GM18519 (cell line): Measurements from ENCODE around the gene HPSE2.

Experiments
- ATAC-seq: cut with Tn5 transposase; IDR thresholded peaks from one replicate; pipeline ENCODE4 v1.9.1; 2021; ENCODE audit warnings: mild to moderate bottlenecking, moderate library complexity; ENCODE audit not compliant: unreplicated experiment, low FRiP score

Gene HPSE2

DNA sequence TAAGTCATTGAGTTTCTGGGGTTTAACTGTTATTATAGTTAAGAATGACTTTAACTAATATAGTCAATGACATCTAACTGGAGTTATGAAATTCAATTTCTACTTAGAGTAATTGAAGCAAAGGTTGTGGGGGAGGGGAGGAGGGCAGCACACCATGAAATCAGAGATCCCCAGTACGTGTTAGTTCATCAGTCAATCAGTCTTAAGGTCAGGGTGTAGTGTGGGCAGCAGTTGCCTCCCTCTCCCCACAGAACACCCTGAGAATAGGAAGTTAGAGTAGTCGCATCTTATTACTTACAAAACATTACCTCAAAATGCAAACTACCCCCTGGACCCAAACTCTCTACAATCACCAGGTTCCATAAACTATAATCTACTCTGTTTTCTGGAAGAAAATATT lies 781.9 kb downstream of the HPSE2 start:
- ATAC-seq, result no peak

GRCh38 chr10:98450618-98451017 lies 785.0 kb downstream of the HPSE2 start:
- no peak for ATAC-seq

DNA sequence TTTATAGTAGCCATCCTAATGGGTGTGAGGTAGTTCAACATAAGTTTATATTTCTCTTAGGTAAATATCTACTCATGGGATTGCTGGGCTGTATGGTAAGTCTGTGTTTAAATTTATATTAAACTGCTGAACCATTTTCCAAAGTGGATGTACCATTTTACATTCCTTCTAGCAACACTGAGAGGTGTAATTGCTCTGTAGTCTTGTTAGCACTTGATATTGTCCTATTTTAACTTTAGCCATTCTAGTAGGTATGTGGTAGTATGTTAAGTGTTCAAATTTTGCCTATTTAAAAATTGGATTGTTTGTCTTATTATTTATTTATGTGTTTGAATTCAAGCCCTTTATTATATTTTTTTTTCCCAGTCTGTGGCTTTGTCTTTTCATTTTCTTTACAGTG lies 786.4 kb downstream of the HPSE2 start:
- no peak for ATAC-seq

DNA sequence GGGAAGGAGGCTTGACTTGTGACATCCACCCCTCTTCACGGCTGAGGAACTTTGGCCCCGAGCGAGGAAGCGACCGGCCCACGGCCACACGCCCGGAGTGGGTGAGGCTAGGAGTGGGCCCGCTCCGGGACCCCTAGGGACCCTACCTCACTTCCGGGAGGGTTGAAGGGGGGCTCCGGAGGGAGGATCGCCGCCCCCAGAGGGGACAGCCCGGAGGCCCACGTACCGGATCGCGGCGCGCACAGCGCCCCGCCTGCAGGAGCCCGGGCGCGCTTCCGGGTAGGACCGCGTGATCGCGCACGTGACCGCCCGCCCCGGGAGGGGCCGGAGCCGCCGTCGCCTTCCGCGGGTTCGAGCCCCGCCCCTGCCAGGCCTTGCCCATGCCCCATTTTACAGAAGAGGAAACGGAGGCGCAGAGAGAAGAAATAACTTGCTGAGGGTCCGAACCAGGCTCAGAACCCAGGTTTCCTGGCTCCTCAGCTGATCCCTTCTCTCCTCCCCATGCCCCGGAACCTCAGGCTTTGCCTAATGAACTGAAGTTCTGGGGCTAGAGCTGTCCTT lies 788.9 kb downstream of the HPSE2 start, which contains the start of gene HPS1:
Gene HPS1, minus strand, starts transcription at position 275 of the 561 bp plus-strand sequence. CDS start 3,695 bp downstream, outside the sequence.
- peak; percentile 85 for ATAC-seq

DNA sequence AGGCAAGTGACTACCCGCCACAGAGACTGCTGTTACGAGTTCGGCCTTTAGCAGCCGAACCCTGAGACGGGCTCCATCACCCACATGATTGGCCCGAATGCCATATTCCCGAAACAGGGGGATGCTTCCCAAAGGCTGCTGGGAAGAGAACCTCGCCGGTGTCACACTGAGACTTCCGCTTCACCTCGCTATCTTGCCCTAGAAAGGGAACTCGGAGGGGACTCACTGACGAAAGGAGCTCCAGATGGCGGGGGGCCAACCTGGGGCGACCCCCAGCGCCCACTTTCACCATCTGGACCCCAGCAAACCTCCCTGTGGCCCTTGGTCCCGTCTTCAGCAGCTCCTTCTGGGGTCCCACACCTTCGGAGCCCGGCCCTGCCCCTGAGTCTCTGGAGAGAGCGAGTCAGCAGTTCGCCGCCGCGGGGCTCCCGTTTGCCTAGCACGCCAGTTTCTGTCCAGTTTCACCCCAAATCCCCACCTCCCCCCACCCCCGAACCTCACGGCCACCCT lies 789.4 kb downstream of the HPSE2 start:
- ATAC-seq, result no peak

- no peak for ATAC-seq
Measured at GRCh38 chr10:98445200-98445812, 790.3 kb downstream of the HPSE2 start.

DNA sequence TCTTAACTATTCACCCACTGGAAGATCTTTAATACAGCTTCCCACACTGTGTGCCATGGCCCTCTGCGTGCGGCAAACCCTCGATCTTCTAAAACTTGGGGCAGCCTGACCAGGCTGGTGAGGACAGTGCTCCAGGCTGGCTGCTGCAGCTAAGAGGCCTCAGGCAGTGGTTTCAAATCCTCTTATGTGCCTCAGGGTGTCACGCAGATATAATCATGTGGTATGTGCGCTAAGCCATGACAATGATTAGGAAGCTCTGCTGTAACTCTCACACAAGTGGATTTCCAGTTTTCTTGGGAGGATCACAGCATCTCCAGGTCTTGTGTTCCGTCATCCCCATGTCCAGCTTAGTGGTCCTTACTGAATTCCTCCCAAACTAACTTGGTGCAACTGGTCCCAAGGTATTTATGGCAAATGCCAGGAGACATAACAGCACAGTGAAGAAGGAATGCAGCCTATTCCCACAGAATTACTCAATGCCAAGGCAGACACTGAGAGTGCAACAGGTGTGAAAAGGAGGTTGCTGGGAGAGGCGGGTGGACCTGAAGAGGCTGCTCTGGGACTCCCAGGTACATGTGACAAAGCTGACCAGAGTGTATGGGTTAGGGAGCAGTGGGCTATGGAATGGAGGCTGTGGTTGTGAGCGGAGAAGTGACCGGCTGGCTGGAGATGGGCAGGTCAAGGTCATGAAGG lies 791.2 kb downstream of the HPSE2 start:
- peak; percentile 28 for ATAC-seq

GRCh38 chr10:98438715-98439114 lies 796.9 kb downstream of the HPSE2 start:
- ATAC-seq, result no peak

- ATAC-seq, result no peak
Measured at GRCh38 chr10:98436704-98437103, 798.9 kb downstream of the HPSE2 start.

DNA sequence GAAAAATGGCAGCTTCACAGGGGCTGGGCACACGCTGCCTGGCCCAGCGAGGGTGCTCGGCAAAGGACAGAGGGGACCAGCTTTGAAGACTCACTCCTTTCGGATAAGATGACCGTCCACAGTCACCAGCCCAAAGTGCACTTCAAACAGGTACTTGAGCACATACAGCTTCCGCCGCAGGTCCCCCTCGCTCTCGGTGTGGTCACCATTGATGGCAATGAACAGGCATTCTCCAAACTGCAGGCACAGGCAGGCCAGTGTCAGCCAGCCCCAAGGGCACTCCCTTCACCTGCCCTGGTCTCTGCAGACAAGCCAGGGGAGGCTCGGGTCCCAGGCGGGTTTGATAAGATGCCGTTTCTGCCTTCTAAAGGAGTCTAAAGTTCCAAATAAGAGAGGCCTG lies 800.5 kb downstream of the HPSE2 start:
- ATAC-seq, result no peak

DNA sequence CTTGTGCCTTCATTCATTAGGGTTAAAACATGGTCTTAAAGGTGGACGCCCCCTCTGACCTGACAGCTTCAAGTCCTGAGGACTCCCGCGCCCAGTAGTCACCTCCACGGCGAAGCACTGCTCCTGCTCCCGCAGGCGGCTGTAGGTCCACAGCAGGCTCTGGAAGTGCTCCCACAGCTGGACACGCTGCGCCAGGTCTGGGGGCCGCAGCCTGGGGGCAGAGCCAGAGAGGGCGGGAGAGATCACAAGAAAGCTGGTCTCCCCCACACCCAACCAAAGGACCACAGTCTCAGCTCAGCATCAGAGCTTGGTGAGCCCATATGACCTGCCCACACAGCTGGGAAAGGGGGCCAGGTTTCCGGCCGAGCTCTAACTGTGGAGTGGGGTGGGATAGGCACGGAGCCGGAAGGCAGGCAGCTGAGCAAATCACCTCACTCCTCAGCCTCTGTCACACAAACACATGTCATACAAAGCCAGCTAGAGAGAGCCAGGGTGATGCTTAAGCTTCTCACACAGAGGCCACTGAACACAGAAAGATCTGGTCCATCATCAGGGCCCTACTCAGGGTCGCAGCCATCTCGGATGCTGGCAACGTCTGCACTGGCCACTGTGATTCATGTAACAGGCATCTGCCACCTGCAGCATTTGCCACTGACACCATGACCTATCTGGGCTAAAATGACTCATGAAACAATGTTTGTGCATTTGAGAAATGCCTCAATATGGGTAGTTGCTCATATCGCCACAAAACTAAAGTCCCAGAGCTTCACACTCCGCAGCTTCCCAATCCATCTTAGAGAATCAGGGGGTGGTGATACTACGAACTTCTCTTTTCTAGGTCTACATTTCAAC lies 801.5 kb downstream of the HPSE2 start:
- ATAC-seq, result no peak

- ATAC-seq, result no peak
Measured at GRCh38 chr10:98433371-98433770, 802.3 kb downstream of the HPSE2 start.

DNA sequence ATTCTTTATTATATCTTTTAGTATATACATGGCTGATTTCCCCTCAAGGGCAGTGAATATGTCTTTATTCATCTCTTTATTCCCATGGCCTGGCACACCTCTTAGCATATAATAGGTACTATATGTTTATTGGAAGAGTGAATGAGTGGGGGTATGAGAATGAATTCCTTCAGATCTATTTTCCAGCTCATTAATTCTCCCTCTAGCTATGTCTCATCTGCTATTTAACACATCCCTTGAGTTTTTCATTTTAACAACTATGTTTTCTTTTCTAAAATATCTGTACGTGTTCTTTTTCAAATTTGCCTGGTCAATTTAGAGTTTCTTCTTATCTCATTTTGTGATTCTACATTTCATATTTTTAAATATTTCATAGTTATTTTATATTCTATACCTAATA lies 803.3 kb downstream of the HPSE2 start:
- ATAC-seq, result no peak

DNA sequence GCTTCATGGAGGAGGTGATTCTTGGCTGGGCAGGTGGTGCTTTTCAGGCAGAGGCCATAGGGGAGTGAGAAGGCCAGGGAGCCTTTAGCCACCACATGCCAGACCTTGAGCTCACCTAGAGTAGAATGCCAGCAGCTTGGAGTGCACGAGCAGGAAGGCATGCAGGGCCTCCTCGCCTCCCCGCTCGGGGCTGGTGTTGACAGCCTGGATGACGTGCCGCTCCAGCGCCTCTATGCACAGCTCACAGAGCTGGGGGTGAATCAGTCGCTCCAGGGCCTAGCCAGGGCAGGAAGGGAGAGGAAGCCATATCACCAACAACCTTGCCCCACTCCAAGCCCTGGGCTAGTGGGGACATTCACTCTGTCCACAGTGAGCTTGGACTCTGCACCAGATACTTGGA lies 804.6 kb downstream of the HPSE2 start:
- no peak for ATAC-seq

GRCh38 chr10:98430427-98430826 lies 805.2 kb downstream of the HPSE2 start:
- no peak for ATAC-seq

- no peak for ATAC-seq
Measured at GRCh38 chr10:98429320-98430072, 806.2 kb downstream of the HPSE2 start.

- ATAC-seq, result no peak
Measured at GRCh38 chr10:98427011-98427515, 808.6 kb downstream of the HPSE2 start.

GRCh38 chr10:98425511-98426352 lies 809.9 kb downstream of the HPSE2 start:
- peak; percentile 86 for ATAC-seq
